Stomach (tissue), 4 donors: ENCODE measurements around the gene LEKR1.

Experiments
- EP300 ChIP-seq: sonication (generic); formaldehyde crosslinking; IDR thresholded peaks from one replicate; pipeline ENCODE4 v1.6.1; 2017; ENCODE audit warnings: antibody characterized with exemption
- POLR2A ChIP-seq, 4 donors: fragments of 450-650 bp; IDR thresholded peaks; one replicate each; pipeline ENCODE4 v1.6.1; 2016; ENCODE audit warnings: antibody characterized with exemption in 4 of 4, control low read depth in 2 of 4, mild to moderate bottlenecking in 1 of 4, moderate library complexity in 1 of 4
- POLR2AphosphoS5 ChIP-seq, 3 donors: sonication (generic); formaldehyde crosslinking; IDR thresholded peaks; one replicate each; pipeline ENCODE4 v1.6.1; 2016; ENCODE audit warnings: antibody characterized with exemption in 3 of 3
- TF ChIP-seq, protein P1 (sequence below), 7 experiments: fragments of 450-650 bp in 4 of 7; fragments of 200-600 bp in 3 of 7; sonication (generic) in 3 of 7; IDR thresholded peaks; one replicate each; pipeline ENCODE4 v1.5.1; 2016 to 2019; ENCODE audit warnings: antibody characterized with exemption in 7 of 7, control low read depth in 2 of 7, mild to moderate bottlenecking in 1 of 7

DNA sequence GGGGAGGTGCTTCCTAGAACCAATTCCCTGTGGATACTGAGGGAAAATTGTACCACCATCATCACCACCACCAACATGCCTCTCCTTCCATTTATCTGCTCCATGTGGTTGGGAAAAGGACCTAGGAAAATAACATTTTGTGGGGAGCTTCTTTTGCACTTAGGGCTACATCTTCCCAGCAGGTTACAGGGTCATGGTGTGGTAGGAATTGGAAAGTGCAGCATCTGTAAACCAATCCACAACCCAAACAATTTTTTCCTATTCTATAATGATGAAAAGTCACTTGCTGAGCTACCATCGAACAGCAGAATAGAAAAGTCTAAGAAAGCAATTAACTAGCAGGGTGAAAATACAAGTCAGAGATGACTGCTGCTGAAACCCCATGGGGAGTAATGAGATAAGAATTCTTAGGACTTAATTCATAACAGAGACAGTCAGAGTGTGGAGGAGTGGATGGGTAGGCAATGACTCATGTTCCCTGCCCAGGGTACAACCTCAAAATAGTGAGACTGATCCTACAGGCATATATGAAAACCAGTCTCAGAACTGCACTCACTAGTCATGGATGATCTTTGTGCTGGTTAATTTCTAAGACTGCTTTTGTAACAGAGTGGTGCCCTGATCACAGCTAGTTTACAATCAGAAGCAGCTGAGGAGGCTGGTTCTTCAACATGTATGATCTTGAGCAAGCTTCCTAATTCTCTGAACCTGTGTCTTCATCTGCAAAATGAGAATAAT, 38.1 kb upstream of the LEKR1 start:
- TF ChIP-seq, protein P1, sequence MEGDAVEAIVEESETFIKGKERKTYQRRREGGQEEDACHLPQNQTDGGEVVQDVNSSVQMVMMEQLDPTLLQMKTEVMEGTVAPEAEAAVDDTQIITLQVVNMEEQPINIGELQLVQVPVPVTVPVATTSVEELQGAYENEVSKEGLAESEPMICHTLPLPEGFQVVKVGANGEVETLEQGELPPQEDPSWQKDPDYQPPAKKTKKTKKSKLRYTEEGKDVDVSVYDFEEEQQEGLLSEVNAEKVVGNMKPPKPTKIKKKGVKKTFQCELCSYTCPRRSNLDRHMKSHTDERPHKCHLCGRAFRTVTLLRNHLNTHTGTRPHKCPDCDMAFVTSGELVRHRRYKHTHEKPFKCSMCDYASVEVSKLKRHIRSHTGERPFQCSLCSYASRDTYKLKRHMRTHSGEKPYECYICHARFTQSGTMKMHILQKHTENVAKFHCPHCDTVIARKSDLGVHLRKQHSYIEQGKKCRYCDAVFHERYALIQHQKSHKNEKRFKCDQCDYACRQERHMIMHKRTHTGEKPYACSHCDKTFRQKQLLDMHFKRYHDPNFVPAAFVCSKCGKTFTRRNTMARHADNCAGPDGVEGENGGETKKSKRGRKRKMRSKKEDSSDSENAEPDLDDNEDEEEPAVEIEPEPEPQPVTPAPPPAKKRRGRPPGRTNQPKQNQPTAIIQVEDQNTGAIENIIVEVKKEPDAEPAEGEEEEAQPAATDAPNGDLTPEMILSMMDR (IDR thresholded peaks at IDR 0.05) = no peak
- TF ChIP-seq POLR2A (IDR thresholded peaks at IDR 0.05) (no peak), POLR2AphosphoS5 (IDR thresholded peaks at IDR 0.05) (no peak), EP300 (no peak)
